ENCODE data around the gene GMPR2.

The GMPR2 gene

DNA sequence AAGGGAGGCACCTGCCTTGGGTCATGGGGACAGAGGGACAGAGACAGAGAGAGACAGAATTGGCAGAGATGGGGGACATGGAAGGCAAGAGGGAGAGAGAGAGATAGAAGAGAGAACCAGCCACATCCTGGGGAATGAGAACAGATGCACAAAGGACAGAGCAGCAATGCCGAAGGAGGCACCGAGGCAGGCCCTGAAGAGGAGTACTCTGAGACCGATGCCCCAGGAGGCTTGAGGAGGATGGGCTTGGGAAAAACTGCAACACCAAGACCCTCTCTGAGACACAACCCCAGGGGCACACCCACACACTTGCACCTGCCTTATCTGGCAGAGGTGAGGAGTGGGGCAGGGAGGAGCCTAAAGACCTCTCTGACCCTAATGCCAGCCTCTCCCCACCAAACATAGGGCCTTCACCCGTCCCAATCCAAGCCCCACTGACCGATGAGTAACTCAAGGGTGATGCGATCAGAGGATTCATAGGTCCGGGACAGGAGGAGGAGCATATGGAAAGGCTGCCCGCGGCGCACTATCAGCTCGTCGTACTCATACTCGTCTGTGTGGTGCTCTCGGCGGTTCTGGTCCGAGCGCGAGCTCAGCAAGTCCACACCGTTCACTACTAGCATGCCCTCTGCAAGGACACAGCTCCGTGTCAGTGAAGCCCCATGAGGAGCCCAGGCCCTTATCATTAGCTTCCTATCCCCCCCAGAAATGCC is 28.7 kb downstream of the GMPR2 start:
- peaks cover 3% of the 10 kb centered on the region for H3K4me1 ChIP-seq (ENCODE audit: control insufficient read depth, insufficient read depth, low read length, poor library complexity, severe bottlenecking)
- H3K9me3 ChIP-seq (ENCODE audit: control insufficient read depth, low read length), result no peaks in the 10 kb centered on the region
- no peak overlapping the region for H3K27ac ChIP-seq (ENCODE audit: low read depth, low read length, severe bottlenecking)
- H3K36me3 ChIP-seq (ENCODE audit: control insufficient read depth, insufficient read depth, low read length), result peaks cover 8% of the 10 kb centered on the region
- H3K4me3 ChIP-seq (ENCODE audit: extremely low read depth, insufficient read depth, low read length, poor library complexity, severe bottlenecking), result no peak overlapping the region
- 87 to 94% methylated on average over 18 to 20 of the region's 20 CpGs for WGBS, 2 experiments (ENCODE audit: insufficient coverage in 2 of 2)

DNA sequence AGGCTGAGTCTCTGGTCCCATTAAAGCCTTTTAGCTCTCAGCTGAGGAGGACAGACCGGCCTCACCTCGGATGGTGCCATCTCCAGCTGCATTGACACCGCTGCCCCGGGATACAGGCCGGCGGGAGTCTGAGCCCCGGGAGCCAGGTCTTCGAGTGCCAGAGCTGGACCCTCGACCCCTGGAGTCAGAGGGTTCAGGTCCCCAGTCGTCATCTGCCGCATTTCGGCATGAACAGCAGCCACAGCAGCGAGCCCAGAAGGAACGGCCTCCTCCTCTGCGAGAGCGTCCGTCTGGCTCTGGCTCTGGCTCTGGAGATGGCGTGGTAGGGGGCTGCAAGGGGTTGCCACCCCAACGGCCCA is 29.2 kb downstream of the GMPR2 start:
- H3K9me3 ChIP-seq (ENCODE audit: control insufficient read depth, low read length), result no peaks in the 10 kb centered on the region
- H3K4me1 ChIP-seq (ENCODE audit: control insufficient read depth, insufficient read depth, low read length, poor library complexity, severe bottlenecking), result peaks cover 3% of the 10 kb centered on the region
- H3K4me3 ChIP-seq (ENCODE audit: extremely low read depth, insufficient read depth, low read length, poor library complexity, severe bottlenecking), result no peak overlapping the region
- no peak overlapping the region for H3K27ac ChIP-seq (ENCODE audit: low read depth, low read length, severe bottlenecking)
- H3K36me3 ChIP-seq (ENCODE audit: control insufficient read depth, insufficient read depth, low read length), result peaks cover 12% of the 10 kb centered on the region
- 91 to 93% methylated on average over 17 to 19 of the region's 19 CpGs for WGBS, 2 experiments (ENCODE audit: insufficient coverage in 2 of 2)

DNA sequence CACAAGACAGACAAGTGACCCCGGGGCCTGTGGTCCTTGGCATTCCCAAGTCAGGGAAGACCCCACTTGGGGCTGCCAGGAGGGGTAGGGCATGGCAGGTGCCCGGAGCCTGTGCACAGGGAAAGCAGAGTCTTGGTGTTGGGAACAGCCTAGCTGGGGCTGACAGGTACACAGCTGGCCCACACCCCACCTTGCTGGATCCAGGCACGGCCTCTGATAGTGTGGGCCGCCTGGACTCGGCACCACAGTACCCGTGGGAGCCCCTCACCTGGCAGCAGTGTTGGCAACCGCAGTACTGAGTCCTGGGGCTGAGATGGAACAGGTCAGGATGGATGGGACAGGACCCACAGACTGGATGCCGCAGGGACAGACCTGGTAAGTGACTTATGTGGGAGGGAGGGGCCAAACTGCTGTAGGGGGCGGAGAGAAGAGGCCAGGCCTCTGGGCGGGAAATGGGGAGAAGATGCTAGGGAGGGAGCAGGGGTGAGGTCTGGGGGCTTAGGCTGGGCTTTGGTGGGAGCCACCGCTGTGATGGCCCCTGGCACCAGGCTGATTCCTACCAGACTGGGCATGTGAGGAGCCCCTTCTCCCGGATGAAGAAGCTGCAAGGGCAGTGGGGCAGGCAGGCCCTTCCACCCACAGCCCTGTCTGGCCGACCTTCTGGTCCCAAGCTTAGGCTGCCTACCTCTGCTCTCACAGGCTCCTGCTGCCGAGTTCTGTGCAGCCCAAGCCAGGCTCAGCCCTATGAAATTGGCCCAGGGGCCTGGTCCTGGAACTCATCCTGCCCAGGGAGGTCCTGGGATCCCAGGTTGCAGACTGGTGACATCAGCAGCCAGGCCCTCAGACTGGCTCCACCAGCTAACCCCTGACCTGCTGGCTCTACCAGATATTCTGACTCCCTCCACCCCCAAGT is 30.3 kb downstream of the GMPR2 start, which contains the start of gene TGM1:
Gene TGM1, minus strand, starts transcription at position 357 of the 913 bp plus-strand sequence. CDS start 825 bp downstream, outside the sequence.
- 70 to 79% methylated on average over 8 to 11 of the region's 14 CpGs for WGBS, 2 experiments (ENCODE audit: insufficient coverage in 2 of 2)
- Histone ChIP-seq H3K4me3 (ENCODE audit: extremely low read depth, insufficient read depth, low read length, poor library complexity, severe bottlenecking) (no peak within 1 kb of the TSS), H3K9me3 (ENCODE audit: control insufficient read depth, low read length) (no peaks in the 10 kb centered on the region), H3K36me3 (ENCODE audit: control insufficient read depth, insufficient read depth, low read length) (peaks cover 12% of the 10 kb centered on the region), H3K4me1 (ENCODE audit: control insufficient read depth, insufficient read depth, low read length, poor library complexity, severe bottlenecking) (peaks cover 3% of the 10 kb centered on the region), H3K27ac (ENCODE audit: low read depth, low read length, severe bottlenecking) (no peak within 1 kb of the TSS)

DNA sequence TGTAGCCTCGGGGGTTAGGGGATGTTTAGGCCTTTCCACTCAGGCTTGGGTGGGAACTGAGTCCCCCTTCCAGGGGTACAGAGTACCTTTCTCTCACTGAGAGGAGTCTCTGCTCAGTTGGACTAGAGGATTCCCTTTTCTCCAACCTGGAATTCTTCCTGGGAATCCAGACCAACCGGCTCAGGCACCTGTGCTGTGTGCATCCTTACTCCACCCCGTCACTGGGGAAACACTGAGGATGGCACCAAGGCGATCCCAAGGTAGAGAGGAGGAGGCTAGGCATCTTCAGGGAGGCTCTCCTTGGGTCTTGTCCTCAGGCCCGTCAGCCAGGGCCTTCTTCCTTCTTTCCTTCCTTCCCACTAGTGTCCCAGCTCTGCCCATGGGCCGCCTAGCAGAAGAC is 31.1 kb downstream of the GMPR2 start:
- Histone ChIP-seq H3K9me3 (ENCODE audit: control insufficient read depth, low read length) (no peaks in the 10 kb centered on the region), H3K4me1 (ENCODE audit: control insufficient read depth, insufficient read depth, low read length, poor library complexity, severe bottlenecking) (peaks cover 3% of the 10 kb centered on the region), H3K36me3 (ENCODE audit: control insufficient read depth, insufficient read depth, low read length) (peaks cover 11% of the 10 kb centered on the region), H3K27ac (ENCODE audit: low read depth, low read length, severe bottlenecking) (no peak overlapping the region), H3K4me3 (ENCODE audit: extremely low read depth, insufficient read depth, low read length, poor library complexity, severe bottlenecking) (no peak overlapping the region)
- 87 to 100% methylated on average over 3 of the region's 6 CpGs for WGBS, 2 experiments (ENCODE audit: insufficient coverage in 2 of 2)

DNA sequence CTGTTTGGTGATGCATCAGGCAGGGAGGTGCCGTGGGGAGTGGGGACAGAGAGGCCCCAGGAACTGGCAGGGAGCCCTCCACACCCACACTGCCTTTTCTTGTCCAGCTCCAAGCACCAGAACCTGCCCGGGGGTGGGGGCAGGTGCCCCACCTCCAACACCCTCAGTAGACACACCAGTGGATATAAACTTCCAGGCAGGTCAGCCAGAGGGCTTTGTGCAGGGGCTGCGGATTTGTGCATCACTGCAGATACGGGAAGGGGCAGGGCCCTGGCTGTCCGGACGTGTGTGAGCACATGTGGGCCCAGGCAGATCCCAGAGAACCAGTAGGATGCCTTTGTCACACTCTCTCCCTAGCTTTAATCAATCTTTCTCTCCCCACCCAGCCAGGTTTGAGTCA is 31.6 kb downstream of the GMPR2 start:
- H3K36me3 ChIP-seq (ENCODE audit: control insufficient read depth, insufficient read depth, low read length), result peaks cover 16% of the 10 kb centered on the region
- H3K9me3 ChIP-seq (ENCODE audit: control insufficient read depth, low read length), result no peaks in the 10 kb centered on the region
- H3K4me1 ChIP-seq (ENCODE audit: control insufficient read depth, insufficient read depth, low read length, poor library complexity, severe bottlenecking), result peaks cover under 1% of the 10 kb centered on the region
- H3K27ac ChIP-seq (ENCODE audit: low read depth, low read length, severe bottlenecking), result no peak overlapping the region
- no peak overlapping the region for H3K4me3 ChIP-seq (ENCODE audit: extremely low read depth, insufficient read depth, low read length, poor library complexity, severe bottlenecking)
- WGBS, 2 experiments (ENCODE audit: insufficient coverage in 2 of 2), result 90 to 91% methylated on average over 5 to 6 of the region's 6 CpGs

DNA sequence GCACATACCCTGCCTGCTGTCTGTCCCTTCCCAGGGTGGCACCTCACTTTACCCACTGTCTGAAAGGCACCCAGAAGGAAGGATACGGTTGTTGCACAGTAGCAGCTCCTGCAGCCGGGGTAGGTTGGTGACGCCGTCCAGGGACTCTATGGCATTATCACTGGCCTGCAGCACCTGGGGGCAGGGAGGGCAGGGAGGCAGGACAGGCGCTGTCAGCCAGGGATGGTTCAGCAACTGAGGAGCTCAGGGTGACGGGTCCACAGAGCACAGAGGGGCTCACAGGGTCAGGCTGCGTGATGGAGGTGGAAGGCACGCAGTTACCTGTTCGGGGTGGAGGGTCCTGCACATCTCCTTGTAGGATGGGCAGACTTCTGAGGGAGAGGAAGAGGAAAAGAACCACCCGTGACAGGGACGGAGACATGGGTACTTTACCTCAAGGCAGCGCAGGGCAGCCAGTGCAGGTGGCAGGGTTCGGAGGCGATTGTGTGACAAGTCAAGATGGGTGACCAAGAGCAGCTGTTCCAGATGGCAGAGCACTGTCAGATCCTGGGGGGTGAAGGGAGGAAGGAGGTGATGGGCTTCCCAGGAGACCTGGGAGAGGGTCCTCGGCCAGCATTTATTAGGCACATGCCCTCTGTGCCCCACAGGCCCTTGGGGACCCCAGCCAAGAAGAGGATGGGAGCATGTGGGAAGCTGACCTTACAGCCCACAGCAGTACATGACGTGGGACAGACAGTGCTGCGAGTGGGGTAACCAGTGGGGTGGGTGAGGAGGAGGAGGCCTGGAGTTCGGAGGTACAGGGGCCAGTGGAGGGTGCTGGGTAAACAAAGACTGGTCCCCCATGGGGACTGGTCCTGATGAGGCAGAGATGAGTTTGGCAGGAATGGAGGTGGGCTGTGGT is 33.9 kb downstream of the GMPR2 start:
- peaks cover 16% of the 10 kb centered on the region for H3K36me3 ChIP-seq (ENCODE audit: control insufficient read depth, insufficient read depth, low read length)
- WGBS, 2 experiments (ENCODE audit: insufficient coverage in 2 of 2), result 96 to 98% methylated on average over 15 to 17 of the region's 18 CpGs
- H3K27ac ChIP-seq (ENCODE audit: low read depth, low read length, severe bottlenecking), result no peak overlapping the region
- no peaks in the 10 kb centered on the region for H3K9me3 ChIP-seq (ENCODE audit: control insufficient read depth, low read length)
- H3K4me1 ChIP-seq (ENCODE audit: control insufficient read depth, insufficient read depth, low read length, poor library complexity, severe bottlenecking), result no peaks in the 10 kb centered on the region
- H3K4me3 ChIP-seq (ENCODE audit: extremely low read depth, insufficient read depth, low read length, poor library complexity, severe bottlenecking), result no peak overlapping the region

DNA sequence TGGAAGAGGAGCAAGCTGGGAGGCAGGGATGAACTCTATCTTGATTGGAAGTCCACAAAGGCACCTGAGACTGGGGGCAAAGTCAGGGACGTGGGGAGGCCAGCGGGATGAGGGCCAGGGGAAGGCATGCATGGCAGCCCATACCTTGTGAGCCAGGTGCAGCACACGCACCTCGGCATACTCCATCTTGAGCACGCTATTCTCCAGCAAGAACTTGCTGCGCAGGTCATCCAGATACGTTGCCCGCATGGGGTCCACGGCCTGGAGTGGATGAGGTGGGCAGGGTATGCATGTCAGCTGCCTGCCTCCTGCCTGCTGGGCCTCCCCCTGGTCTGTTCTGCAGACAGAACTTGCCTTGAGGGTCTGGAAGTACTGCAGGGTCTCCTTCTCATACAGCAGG is 34.8 kb downstream of the GMPR2 start:
- 95 to 98% methylated on average over 9 of the region's 9 CpGs for WGBS, 2 experiments (ENCODE audit: insufficient coverage in 2 of 2)
- Histone ChIP-seq H3K4me1 (ENCODE audit: control insufficient read depth, insufficient read depth, low read length, poor library complexity, severe bottlenecking) (no peaks in the 10 kb centered on the region), H3K27ac (ENCODE audit: low read depth, low read length, severe bottlenecking) (no peak overlapping the region), H3K4me3 (ENCODE audit: extremely low read depth, insufficient read depth, low read length, poor library complexity, severe bottlenecking) (no peak overlapping the region), H3K9me3 (ENCODE audit: control insufficient read depth, low read length) (no peaks in the 10 kb centered on the region), H3K36me3 (ENCODE audit: control insufficient read depth, insufficient read depth, low read length) (peaks cover 16% of the 10 kb centered on the region)

DNA sequence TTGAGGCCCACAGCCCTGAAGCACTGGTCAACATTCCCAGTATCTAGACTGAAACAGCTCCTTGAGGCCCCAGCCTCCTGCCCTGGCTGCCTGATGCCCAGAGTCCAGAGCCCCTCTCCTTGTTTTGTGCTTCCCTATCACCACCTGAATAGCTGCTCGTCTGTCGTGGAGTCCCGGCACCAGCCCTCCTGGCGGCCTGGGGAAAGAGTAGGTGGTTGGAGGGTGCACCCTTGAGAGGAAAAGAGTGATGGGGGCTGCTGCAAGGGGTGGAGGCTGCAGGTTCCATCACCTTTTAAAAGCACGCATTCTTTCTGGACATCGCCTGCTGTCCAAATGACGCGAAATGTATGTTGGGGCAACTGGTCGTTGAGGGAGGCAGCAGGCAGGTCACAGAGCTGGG is 35.5 kb downstream of the GMPR2 start:
- no peak overlapping the region for H3K27ac ChIP-seq (ENCODE audit: low read depth, low read length, severe bottlenecking)
- no peak overlapping the region for H3K4me3 ChIP-seq (ENCODE audit: extremely low read depth, insufficient read depth, low read length, poor library complexity, severe bottlenecking)
- H3K4me1 ChIP-seq (ENCODE audit: control insufficient read depth, insufficient read depth, low read length, poor library complexity, severe bottlenecking), result no peaks in the 10 kb centered on the region
- peaks cover 16% of the 10 kb centered on the region for H3K36me3 ChIP-seq (ENCODE audit: control insufficient read depth, insufficient read depth, low read length)
- no peaks in the 10 kb centered on the region for H3K9me3 ChIP-seq (ENCODE audit: control insufficient read depth, low read length)
- WGBS, 2 experiments (ENCODE audit: insufficient coverage in 2 of 2), result 87 to 99% methylated on average over 5 to 7 of the region's 9 CpGs

DNA sequence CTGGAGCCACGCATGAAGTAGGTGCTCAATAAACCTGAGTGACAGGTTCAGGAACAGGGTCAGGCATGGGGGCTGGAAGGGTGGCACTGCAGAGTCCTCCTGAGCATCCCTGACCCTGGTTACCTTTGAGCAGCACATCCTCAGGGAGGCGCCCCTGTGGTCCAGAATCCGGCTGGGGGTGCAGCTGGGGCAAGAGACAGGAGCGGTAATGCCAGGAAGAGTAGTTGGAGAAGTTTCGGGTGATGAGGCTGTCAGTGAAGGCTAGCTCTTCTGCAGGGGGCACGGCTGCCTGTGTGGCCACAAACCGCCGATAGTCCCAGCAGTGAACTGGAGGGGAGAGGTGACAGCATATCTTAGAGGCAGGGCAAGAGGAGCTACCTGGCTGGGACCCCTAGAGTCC is 36.6 kb downstream of the GMPR2 start:
- Histone ChIP-seq H3K36me3 (ENCODE audit: control insufficient read depth, insufficient read depth, low read length) (peaks cover 16% of the 10 kb centered on the region), H3K9me3 (ENCODE audit: control insufficient read depth, low read length) (no peaks in the 10 kb centered on the region), H3K4me3 (ENCODE audit: extremely low read depth, insufficient read depth, low read length, poor library complexity, severe bottlenecking) (no peak overlapping the region), H3K27ac (ENCODE audit: low read depth, low read length, severe bottlenecking) (no peak overlapping the region), H3K4me1 (ENCODE audit: control insufficient read depth, insufficient read depth, low read length, poor library complexity, severe bottlenecking) (no peaks in the 10 kb centered on the region)
- WGBS, 2 experiments (ENCODE audit: insufficient coverage in 2 of 2), result 88 to 98% methylated on average over 7 to 8 of the region's 8 CpGs

DNA sequence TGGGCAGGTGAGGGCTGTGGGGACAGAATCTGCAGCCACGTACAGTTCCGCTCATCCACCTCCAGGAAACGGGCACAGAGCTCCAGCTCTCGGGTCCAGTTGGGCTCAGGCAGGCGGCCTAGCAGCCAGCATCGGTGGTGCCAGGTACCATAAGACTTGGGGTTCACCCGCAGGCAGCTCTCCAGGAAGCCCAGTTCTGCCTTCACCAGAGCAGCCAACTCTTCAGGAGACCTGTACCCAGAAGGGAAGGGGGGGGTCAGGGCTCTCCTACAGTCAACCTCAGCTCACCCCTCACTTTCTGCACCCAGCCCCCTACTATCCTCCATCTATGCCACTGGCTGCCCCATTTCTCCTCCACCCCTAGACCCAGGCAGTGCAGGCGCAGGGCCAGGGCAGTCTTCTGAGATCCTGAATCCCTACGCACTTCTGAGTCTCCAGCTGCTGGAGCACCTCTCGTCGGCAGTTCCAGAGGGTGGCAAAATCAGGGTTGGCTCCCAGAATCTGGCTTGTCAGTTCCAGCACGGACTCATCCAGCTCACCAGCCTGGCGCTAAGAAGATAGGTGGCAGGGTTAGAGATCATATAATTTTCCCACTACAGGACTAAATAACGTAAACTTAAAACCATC is 37.3 kb downstream of the GMPR2 start:
- no peak overlapping the region for H3K27ac ChIP-seq (ENCODE audit: low read depth, low read length, severe bottlenecking)
- H3K36me3 ChIP-seq (ENCODE audit: control insufficient read depth, insufficient read depth, low read length), result peaks cover 16% of the 10 kb centered on the region
- H3K4me3 ChIP-seq (ENCODE audit: extremely low read depth, insufficient read depth, low read length, poor library complexity, severe bottlenecking), result no peak overlapping the region
- 98 to 100% methylated on average over 13 of the region's 14 CpGs for WGBS, 2 experiments (ENCODE audit: insufficient coverage in 2 of 2)
- no peaks in the 10 kb centered on the region for H3K9me3 ChIP-seq (ENCODE audit: control insufficient read depth, low read length)
- no peaks in the 10 kb centered on the region for H3K4me1 ChIP-seq (ENCODE audit: control insufficient read depth, insufficient read depth, low read length, poor library complexity, severe bottlenecking)

Data from mesodermal cell (in vitro differentiated cells).